ENCODE results near the gene UNC5A.
"Not testable (repeated sequence)": the region's sequence is repeated elsewhere in the genome, so short reads cannot be mapped to it uniquely, and the experiment has no call there.

Gene UNC5A

DNA sequence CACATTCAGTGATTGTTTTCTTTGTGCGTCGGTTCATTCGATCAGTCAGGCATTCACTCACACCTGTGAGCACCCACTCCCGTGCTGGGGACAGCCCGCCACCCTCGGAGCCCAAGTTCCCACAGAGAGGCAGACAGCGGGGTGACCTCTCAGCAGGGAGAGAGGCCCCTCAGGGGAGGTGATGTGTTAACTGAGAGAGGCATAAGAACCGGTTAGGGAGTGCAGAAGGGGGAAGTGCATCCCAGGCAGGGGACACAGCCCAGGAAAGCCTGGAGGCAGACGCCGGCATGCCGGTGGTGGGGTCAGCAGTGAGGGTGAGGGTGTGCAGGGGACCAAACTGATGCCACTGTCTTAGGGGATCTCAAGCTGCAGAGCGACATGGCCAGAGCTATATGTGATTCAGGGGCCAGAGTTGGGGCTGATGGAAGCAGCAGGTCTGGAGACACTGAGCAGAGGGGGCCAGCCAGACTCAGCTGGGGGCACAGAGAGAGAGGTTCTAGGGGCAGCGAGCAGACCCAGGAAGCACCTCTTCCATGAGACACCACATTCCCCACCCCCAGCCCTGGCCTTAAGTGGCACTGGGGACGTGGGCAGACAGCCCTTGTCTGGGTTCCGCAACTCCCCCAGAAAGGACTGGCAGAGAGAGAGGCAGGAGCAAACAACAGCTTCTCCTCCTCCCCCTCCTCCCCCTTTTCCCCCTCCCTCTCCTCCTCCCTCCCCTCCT lies 52.8 kb downstream of the UNC5A start:
- DNase-seq (ENCODE audit: low read depth, low spot score), result no peak

DNA sequence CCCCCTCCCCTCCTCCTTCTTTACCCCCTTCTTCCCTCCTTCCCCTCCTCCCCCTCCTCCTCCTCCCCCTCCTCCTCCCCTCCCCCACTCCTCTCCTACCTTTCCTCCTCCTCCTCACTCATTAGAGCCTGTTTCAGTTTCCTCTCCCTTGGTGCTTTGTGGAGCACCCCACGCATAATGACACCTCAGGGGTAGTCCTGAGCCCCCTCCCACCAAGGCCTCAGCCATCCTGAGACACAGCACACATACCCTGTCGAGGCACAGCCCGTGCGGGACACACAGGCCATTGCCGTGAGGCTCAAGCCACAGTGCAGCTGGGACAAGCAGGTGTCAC lies 53.4 kb downstream of the UNC5A start:
- DNase-seq (ENCODE audit: low read depth, low spot score), result no peak

GRCh38 chr5:176864755-176865154 lies 54.4 kb downstream of the UNC5A start:
- DNase-seq (ENCODE audit: low read depth, low spot score), result no peak

DNA sequence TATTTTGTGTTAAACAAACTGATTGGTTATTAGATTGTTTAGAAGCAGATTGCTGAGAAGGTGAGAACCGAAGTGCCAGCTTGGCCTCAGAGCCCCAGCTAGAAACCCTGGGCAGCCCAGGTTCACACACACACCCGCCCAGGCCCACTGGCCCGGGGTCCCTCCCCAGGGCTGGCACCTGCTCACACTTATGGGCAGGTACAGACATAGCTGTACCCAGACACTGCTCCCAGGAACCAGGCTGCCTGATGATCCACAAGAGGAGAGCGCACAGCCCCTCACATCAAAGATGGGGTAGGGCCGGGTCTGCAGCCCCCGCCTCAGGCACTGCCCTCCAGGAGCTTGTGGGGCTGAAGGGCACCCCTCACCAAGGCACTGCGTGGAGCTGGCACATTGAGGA lies 55.6 kb downstream of the UNC5A start:
- no peak for DNase-seq (ENCODE audit: low read depth, low spot score)

DNA sequence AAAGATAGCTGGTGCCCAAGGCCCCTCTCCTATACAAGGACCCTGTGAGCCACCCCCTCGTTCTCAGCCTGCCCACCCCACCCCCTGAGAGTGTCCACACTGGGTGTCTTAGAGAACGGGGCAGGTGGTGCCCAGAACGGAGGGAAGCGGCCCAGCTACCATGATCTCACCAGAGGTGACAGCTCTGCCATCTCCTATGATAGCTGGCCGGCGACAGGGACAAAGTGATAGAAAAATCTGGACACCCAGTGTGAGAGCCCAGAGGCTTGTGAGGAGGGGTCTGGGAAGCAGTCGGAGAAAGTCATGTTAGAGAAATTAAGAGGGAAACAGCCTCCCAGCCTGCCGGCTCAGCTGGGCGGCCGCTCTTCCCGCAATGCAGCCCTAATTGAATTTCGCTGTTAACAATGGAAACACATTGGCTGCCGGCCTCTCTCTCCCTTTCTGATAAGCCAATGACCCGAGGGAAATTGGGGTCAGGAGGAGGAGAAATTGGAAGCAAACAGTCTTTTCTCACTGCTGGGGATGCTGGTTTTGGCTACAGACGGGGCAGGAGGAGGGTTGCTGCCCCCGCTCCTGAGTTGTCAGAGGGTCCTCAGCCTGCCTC lies 56.5 kb downstream of the UNC5A start:
- DNase-seq (ENCODE audit: low read depth, low spot score), result peak; percentile 16

DNA sequence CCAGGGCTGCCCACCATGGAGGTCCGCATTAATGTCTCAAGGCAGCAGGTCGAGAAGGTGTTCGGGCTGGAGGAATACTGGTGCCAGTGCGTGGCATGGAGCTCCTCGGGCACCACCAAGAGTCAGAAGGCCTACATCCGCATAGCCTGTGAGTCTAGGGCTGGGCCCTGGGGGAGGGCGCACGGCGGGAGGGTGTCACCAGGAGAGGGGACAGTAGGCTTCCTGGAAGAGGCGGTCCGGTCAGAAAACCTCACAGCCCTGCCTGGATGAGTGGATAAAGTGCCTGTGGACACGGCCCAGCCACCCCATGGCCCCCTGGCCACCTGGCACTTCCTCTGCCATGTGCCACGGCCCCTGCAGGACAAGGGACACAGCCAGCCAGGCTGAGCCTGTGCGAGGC lies 57.8 kb downstream of the UNC5A start:
- DNase-seq (ENCODE audit: low read depth, low spot score), result no peak

DNA sequence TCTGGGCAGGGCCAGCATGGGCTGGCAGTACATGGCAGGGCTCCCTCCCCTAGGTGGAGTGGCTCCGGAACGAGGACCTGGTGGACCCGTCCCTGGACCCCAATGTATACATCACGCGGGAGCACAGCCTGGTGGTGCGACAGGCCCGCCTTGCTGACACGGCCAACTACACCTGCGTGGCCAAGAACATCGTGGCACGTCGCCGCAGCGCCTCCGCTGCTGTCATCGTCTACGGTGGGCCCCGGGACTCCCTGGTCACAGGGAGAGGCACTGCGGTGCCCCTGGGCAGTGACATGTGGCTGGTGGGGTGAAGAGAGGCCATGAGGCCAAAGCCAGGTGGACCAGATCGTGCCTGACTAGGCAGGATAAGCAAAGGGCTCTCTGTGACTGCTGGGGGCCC lies 58.4 kb downstream of the UNC5A start:
- DNase-seq (ENCODE audit: low read depth, low spot score), result no peak

- DNase-seq (ENCODE audit: low read depth, low spot score), result no peak
Observed at GRCh38 chr5:176869501-176870109, 59.2 kb downstream of the UNC5A start.

DNA sequence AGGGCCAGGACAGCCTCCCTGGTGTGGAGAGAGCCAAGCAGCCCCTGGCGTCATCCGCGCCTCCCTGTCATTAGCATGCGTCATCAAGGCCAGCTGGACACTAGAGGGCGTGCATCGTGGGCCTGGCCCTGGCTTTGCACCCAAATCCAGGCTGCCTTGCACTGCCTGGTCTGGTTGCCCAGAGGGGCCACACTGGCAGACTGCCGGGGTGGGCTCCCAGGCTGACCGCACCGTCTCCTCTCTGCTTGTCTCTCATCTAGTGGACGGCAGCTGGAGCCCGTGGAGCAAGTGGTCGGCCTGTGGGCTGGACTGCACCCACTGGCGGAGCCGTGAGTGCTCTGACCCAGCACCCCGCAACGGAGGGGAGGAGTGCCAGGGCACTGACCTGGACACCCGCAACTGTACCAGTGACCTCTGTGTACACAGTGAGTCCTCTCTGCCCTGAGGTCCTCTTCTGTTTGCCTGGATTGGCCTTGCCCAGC lies 59.8 kb downstream of the UNC5A start:
- DNase-seq (ENCODE audit: low read depth, low spot score), result peak; percentile 52

- DNase-seq (ENCODE audit: low read depth, low spot score), result not testable (repeated sequence)
Observed at GRCh38 chr5:176870644-176871043, 60.3 kb downstream of the UNC5A start.

- not testable (repeated sequence) for DNase-seq (ENCODE audit: low read depth, low spot score)
Observed at GRCh38 chr5:176872586-176872985, 62.2 kb downstream of the UNC5A start.

- not testable (repeated sequence) for DNase-seq (ENCODE audit: low read depth, low spot score)
Observed at GRCh38 chr5:176873011-176873410, 62.7 kb downstream of the UNC5A start.

DNA sequence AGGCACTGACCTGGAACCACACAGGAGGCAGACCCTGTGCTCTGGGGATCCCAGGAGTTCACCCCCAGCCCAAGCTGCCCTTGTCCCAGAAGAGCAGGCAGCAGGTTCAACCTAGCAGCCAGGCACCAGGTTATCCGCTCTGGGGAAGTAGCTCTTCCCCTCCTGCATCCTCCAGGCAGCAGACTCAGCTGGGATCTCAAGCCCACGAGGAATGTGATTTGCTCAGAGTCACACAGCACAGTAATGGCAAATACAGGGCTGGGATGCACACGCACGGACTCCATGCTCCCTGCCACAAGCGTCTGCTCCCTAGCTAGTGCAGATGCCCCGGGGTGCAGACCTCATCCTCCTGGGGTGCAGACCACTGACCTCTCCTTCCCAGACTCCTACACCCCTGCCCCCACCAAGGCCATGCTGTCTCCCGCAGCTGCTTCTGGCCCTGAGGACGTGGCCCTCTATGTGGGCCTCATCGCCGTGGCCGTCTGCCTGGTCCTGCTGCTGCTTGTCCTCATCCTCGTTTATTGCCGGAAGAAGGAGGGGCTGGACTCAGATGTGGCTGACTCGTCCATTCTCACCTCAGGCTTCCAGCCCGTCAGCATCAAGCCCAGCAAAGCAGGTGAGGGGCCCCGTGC lies 63.3 kb downstream of the UNC5A start:
- no peak for DNase-seq (ENCODE audit: low read depth, low spot score)

DNA sequence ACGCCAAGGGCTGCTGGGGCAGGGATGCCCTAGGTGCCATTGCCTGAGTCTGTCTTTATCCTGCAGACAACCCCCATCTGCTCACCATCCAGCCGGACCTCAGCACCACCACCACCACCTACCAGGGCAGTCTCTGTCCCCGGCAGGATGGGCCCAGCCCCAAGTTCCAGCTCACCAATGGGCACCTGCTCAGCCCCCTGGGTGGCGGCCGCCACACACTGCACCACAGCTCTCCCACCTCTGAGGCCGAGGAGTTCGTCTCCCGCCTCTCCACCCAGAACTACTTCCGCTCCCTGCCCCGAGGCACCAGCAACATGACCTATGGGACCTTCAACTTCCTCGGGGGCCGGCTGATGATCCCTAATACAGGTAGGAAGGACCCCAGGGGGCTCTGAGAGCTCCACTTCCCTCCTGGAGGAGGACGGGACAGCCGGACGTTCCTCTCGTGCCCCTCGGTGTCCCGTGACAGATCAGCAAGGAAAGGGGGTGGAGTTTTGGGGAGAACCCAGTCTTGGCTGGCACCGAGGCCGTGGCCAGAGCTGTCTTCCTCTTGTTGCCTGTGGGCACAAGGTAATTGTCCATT lies 63.9 kb downstream of the UNC5A start:
- DNase-seq (ENCODE audit: low read depth, low spot score), result no peak

DNA sequence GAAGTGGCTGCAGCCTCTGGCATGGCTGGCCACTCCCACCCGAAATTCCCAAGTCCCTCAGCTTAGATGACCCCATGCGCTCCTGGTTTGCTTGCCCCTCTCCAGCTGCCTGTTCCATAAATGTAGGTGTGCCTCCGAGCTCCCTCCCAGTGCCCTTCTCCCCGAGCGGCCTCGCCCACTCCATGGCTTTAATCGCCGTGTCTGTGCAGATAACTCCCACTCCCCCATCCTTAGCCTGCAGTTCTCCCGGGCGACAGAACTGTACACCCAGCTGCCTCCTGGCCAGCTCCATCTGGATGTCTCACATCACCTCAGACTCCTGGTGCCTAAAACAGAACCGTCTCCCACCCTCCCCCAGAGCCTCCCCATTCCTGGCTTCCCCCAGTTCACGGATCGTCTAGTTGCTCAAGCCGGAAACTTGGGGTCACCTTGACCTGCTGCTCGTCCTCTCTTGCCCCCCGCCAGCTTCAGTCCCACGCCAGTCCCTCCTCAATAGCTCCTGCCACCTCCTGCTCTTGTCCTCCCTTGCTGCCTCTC lies 64.7 kb downstream of the UNC5A start:
- DNase-seq (ENCODE audit: low read depth, low spot score), result no peak

- no peak for DNase-seq (ENCODE audit: low read depth, low spot score)
Observed at GRCh38 chr5:176875783-176876505, 65.6 kb downstream of the UNC5A start.

DNA sequence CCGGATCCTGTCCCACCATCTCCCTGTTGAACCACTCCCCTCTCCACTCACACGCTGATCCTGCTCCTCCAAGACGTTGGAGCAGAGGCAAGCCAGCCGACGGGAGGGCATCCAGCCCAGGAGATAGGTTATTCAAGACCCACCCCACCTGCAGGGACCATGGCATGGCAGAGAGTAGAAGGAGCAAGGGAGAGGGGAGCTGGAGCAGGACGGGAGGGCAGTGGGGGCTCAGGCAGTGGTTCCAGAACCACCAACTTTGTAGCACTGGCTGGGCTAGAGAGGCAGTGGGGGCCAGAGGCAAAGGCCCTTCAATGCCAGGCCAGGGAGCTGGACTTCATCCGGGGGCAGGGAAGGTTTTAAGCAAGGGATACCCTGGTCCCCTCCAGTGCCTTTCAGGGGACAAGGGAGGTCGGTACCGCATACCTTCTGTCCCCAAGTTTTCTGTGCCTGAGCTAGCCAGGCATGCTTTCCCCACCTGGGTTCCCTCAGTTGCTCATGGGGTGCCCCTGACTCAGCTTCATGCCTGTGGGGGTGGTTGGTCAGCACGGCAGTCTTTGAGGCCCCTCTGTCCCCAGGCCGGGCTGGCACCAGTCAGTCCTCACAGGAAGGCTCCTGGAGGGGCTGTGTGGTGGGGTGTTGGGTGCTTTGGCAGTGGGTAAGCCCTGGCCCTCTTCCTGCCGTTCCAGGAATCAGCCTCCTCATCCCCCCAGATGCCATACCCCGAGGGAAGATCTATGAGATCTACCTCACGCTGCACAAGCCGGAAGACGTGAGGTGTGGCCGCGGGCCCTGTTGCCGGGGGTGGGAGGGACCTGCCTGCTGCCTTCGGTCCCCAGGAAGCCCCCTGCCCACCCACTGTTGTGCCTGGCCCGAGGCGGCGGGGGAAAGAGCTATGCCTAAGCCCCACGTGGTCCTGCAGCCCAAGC lies 66.4 kb downstream of the UNC5A start:
- no peak for DNase-seq (ENCODE audit: low read depth, low spot score)

- no peak for DNase-seq (ENCODE audit: low read depth, low spot score)
Observed at GRCh38 chr5:176877793-176878331, 67.5 kb downstream of the UNC5A start.

GRCh38 chr5:176878463-176878862 lies 68.1 kb downstream of the UNC5A start:
- no peak for DNase-seq (ENCODE audit: low read depth, low spot score)

Data from astrocyte of the hippocampus (primary cell).